ENCODE data around the gene SLC22A1. TPM values are rescaled to one million over a fixed set of nuclear protein-coding genes. Genes with fewer than 3 reads are reported as not detected.

The SLC22A1 gene
- total RNA-seq, 2 experiments from 2014 or later, result 0.14 to 0.89 TPM

DNA sequence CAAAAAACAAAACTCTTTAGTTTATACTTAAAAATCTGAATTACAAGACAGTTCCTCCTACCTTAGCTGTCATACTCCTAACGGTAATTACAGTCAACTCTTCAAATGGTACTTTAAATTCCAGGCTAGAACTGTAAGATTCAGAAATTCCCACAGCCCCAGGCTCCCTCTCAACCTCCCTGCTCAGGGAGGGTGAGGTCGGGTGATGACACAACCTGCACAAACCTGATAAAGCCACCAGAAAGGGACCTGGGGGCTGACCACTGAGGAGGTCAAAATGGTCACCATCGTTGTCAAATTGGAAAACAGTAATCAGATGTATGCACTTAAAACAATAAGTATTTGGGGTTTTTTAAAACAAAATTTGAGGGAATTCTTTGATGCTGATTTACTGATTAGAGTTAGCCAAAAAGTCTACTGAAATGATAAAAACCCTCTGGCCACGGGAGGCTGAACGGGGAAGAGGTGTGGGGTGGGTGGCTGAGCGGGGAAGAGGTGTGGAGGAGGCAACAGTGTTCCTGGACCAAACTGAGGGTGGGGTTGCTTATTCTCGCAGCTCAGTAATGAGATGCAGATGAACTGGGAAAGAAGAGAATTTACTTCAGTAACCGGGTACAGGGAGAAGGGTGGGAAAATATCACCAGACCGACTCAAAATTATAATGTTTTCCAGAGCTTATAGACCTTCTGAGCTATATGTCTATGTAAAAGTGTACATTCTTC, 52.4 kb downstream of the SLC22A1 start:
- Histone ChIP-seq H3K9me3 (ENCODE audit: control insufficient read depth in 1 of 2, insufficient read depth in 1 of 2, low read length in 2 of 2) (no peaks in the 10 kb centered on the region), H3K4me1 (ENCODE audit: insufficient read depth, low read length) (no peaks in the 10 kb centered on the region), H3K27me3 (ENCODE audit: control insufficient read depth in 1 of 2, insufficient read depth in 2 of 2, low read length in 2 of 2) (peaks cover 5 to 8% of the 10 kb centered on the region in 2 experiments), H3K4me3 (ENCODE audit: low read length) (no peak overlapping the region), H3K27ac (ENCODE audit: low read depth in 1 of 2, low read length in 2 of 2) (no peak overlapping the region), H3K36me3 (ENCODE audit: insufficient read depth, low read length) (no peaks in the 10 kb centered on the region)
- POLR2A ChIA-PET, result no interaction called here
- CTCF ChIA-PET, result no interaction called here
- Mint-ChIP-seq H3K27ac (no peak overlapping the region), H3K9me3 (no peaks in the 10 kb centered on the region), H3K27me3 (peaks cover 32% of the 10 kb centered on the region), H3K4me3 (no peak overlapping the region), H3K36me3 (ENCODE audit: low read depth) (no peaks in the 10 kb centered on the region), H3K4me1 (ENCODE audit: low read depth) (no peaks in the 10 kb centered on the region)
- no peak for TF ChIP-seq CTCF (IDR thresholded peaks at IDR 0.05)
- intact Hi-C loops (cut with DNase I, micrococcal nuclease), result no loop called here
- DNase-seq, result no peak
- no peak for ATAC-seq (ENCODE audit: poor library complexity)

- H3K27ac Mint-ChIP-seq, result no peak overlapping the region
- Histone ChIP-seq H3K27me3 (ENCODE audit: control insufficient read depth in 1 of 2, insufficient read depth in 2 of 2, low read length in 2 of 2) (peaks cover 5 to 8% of the 10 kb centered on the region in 2 experiments), H3K27ac (ENCODE audit: low read depth in 1 of 2, low read length in 2 of 2) (no peak overlapping the region), H3K4me1 (ENCODE audit: insufficient read depth, low read length) (no peaks in the 10 kb centered on the region), H3K4me3 (ENCODE audit: low read length) (no peak overlapping the region), H3K9me3 (ENCODE audit: control insufficient read depth in 1 of 2, insufficient read depth in 1 of 2, low read length in 2 of 2) (no peaks in the 10 kb centered on the region), H3K36me3 (ENCODE audit: insufficient read depth, low read length) (no peaks in the 10 kb centered on the region)
- no peaks in the 10 kb centered on the region for H3K9me3 Mint-ChIP-seq
- DNase-seq, result no peak
- no peak for ATAC-seq (ENCODE audit: poor library complexity)
- H3K4me1 Mint-ChIP-seq (ENCODE audit: low read depth), result no peaks in the 10 kb centered on the region
- CTCF ChIA-PET, result no interaction called here
- no peak for TF ChIP-seq CTCF (IDR thresholded peaks at IDR 0.05)
- peaks cover 32% of the 10 kb centered on the region for H3K27me3 Mint-ChIP-seq
- no peaks in the 10 kb centered on the region for H3K36me3 Mint-ChIP-seq (ENCODE audit: low read depth)
- no peak overlapping the region for H3K4me3 Mint-ChIP-seq
- POLR2A ChIA-PET, result no interaction called here
- intact Hi-C loops (cut with DNase I, micrococcal nuclease), result no loop called here
Observed at GRCh38 chr6:160174681-160175080, 53.1 kb downstream of the SLC22A1 start.

DNA sequence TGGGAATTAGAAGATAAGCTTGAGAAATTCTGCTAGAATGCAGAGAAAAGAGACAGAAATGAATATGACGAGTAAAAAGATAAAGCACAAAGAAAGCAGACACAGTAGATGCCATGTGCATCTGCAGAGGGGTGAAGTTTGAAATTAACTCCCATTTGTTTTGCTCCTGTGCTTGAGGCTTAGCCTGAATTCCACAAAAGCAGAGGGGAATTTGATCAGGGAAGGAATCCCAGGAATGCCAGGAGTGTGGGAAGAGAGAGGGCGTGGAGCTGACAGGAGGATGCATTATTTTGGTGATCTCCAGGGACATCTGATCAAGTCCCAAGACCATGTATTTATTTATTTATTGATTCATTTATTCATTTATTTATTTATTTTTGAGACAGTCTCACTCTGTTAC, 55.6 kb downstream of the SLC22A1 start:
- TF ChIP-seq CTCF (IDR thresholded peaks at IDR 0.05), result no peak
- Histone ChIP-seq H3K9me3 (ENCODE audit: control insufficient read depth in 1 of 2, insufficient read depth in 1 of 2, low read length in 2 of 2) (no peaks in the 10 kb centered on the region), H3K4me3 (ENCODE audit: low read length) (no peak overlapping the region), H3K36me3 (ENCODE audit: insufficient read depth, low read length) (no peaks in the 10 kb centered on the region), H3K27ac (ENCODE audit: low read depth in 1 of 2, low read length in 2 of 2) (no peak overlapping the region), H3K27me3 (ENCODE audit: control insufficient read depth in 1 of 2, insufficient read depth in 2 of 2, low read length in 2 of 2) (peaks cover 0 to 12% of the 10 kb centered on the region in 2 experiments), H3K4me1 (ENCODE audit: insufficient read depth, low read length) (no peaks in the 10 kb centered on the region)
- Mint-ChIP-seq H3K27ac (no peak overlapping the region), H3K36me3 (ENCODE audit: low read depth) (no peaks in the 10 kb centered on the region), H3K9me3 (no peaks in the 10 kb centered on the region), H3K4me3 (no peak overlapping the region), H3K4me1 (ENCODE audit: low read depth) (no peaks in the 10 kb centered on the region), H3K27me3 (peaks cover 38% of the 10 kb centered on the region)
- CTCF ChIA-PET, result no interaction called here
- DNase-seq (no peak), ATAC-seq (ENCODE audit: poor library complexity) (no peak)
- POLR2A ChIA-PET, result no interaction called here
- intact Hi-C loops (cut with DNase I, micrococcal nuclease), result no loop called here

All from CD4-positive, alpha-beta T cell (primary cell).